Left hindlimb (tissue), 1 donor: ENCODE data around the gene B3GNT7.
"Not testable (repeated sequence)": the region's sequence is repeated elsewhere in the genome, so short reads cannot be mapped to it uniquely, and the experiment has no call there.

Source experiments
- DNase-seq: peaks from one replicate; pipeline ENCODE4 v3.0.0-alpha.2; 2018

B3GNT7 gene

GRCh38 chr2:231386446-231386845 is 9.1 kb upstream of the B3GNT7 start:
- peak; percentile 19 for DNase-seq

DNA sequence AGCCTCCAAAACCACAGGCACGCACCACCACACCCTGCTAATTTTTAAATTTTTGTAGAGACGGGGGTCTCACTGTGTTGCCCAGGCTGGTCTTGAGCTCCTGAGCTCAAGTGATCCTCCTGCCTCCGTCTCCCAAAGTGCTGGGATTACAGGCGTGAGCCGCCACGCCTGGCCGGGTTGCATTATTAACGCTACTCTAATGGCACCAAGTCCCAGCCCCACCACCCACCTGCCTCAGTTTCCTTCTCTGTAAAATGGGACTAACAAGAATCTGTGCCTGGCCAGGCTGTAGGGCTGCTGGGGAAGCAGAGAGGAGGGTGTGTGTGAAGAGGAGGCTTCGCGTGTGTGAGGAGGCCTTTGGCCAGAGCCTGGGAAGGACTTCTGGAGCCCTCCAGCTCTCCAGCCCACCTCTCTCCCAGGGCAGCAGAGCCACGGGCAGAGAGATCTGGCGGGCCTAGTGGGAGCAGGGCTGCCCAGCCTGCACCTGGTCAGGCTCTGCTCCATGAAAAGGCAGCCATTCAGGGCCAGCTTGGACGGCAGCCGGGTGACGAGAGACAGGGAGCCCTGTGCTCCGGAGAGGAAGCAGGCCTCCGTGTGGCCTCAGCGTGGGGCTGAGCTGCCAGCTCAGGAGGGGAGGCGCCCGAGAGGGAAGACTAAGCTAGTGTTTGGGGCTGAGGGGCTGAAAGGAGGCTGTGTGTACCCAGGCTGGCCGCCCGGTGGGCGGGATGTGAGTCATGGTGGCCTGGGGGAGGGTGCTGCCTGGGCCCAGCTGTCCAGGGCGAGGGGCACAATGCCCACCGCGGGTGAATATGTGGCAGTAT is 7.4 kb upstream of the B3GNT7 start:
- peak; percentile 85 for DNase-seq

DNA sequence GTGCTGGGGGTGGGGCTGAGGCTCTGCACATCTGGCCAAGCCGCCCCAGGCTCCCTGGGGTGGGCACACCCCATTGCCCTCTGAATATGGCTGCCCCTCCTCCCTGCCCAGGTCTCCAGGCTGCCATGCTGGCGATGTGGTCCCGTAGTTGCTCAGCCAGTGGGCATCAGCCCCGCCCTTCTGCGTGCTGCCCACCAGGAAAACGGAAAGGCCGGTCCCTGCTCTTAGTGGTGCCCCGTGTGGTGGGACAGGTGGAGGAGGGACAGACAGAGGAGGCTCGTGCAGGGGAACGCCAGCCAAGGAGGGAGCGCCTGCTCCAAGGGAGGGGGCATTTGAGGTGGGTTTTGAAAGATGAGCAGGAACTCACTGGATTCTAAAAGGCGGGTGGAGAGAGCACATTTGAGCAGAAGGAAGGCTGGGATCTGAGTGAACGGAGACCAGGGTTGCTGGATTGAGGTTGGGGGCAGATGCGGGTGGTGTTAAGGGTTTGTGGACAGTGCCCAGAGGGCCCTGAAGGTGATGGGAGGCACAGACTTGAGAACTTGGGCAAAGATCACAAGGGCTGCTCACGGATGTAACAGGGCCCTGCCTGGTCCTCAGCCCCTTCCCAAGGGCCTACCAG is 6.7 kb upstream of the B3GNT7 start:
- no peak for DNase-seq

- no peak for DNase-seq
These were observed 4.8 kb upstream of the B3GNT7 start for GRCh38 chr2:231390667-231391066.

GRCh38 chr2:231391981-231392380 is 3.5 kb upstream of the B3GNT7 start:
- no peak for DNase-seq

DNA sequence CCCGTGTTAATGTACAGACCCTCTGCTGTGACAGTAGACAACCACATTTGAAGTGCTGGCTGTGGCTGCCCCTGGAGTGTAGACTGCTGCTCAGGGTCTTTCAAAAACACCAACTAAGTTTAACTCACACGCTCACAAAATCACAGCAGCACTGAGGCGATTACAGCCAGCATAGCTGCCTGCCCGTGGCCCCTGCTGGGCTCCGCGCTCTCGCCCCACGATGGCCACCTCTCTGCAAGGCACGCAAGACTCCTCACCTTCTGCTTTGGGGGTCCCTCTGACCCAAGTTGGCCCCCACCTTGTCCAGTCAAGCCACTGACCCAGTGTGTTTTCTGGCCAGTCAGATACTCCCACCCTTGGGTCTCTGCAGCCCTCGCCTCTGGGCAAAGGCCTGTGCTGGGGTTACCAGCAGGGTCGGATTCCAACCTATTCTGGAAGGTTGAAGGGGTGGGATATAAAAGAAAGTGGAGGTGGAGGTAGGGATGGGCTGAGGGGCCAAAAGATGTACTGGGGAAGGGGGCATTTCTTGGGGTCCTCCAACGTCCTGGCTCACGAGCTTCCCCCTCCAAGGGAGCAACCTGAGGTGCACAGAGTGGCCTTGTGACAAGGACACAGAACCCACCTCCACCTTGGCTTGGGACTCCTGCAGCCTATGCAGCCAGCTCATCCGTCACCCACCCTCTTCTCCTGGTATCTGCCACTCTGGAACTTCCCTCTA is 2.9 kb upstream of the B3GNT7 start:
- peak; percentile 25 for DNase-seq

GRCh38 chr2:231393149-231394131 is 2.1 kb upstream of the B3GNT7 start:
- peak; percentile 23 for DNase-seq

DNA sequence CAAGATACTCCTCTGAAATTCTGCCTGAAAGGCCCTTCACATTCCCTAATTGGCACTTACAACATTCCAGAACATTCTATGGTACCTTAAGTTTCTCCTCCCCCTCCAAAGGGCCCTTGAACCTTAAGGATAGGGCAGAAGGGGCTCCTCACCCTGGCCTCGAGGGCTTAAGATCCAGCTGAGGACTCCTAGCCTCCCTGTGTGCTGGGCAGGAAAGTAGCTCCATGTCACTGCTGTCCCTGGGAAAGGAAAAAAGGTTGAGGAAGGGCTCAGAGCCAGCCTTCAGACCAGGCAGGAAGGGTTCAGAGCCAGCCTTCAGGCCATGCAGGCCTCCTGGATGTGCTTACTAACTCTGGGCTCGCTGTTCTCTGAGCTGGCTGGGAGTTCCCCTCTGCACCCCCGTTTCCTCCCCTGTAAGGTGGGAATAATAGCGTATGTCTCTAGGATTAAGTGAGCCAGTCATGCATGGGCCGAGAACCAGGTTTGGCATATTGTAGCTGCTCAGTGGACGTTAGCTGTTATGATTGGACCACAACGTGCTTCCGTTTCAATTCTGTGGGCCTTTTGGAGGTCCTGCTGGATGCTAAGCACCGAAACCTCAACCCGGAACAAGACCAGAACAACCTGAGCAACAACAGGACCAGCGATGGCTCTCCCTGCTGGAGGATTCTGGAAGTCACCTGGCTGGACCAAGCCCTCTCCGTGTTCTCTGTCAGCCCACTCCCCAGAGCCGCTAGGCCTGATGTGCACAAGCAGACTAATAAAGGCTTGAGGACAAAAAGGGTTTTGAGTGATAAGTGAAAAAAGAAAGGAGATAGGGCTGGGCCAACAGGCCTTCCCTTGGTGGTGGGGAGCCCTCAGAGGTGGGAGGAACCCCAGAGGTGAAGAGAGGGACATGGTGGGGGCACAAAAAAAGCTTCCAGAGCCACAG is 1.0 kb upstream of the B3GNT7 start:
- peak; percentile 37 for DNase-seq

DNA sequence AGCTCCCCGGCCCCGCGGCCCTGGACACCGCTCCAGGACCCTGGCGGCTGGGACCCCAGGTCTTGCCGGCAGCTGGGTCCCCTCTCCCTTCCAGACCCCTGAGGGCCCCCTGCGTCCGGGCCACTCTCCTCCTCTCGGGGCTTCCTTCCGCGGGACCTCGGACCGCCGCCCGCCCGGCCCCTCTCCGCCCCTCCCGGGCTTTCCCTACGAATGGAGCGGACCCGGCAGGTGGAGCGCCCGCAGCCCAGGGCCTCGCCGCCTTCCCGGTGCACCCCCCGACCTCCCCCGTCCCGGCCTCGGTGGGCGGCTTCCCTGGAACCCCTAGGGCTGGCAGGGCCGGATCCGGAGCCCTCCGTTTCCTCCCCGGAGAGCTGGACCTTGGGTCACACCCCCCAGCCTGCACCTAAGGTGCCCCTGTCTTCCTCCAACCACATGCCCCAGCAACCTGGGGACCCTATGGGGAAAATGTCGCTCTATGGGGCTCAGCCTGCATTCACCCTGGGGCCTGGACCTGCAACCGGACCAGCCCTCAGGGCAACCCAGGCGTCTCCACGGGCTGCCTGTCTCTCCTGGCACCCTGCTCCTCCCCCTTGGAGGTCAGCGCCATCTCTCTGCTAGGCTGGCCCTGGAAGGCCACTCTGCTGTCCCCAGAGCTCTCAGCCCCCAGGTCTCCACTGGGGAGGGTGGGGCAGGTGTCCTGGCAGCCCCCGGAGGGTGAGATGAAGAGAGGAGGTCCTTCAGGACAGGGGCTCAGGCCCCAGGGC is 730 bp downstream of the B3GNT7 start:
- DNase-seq = peak; percentile 35

DNA sequence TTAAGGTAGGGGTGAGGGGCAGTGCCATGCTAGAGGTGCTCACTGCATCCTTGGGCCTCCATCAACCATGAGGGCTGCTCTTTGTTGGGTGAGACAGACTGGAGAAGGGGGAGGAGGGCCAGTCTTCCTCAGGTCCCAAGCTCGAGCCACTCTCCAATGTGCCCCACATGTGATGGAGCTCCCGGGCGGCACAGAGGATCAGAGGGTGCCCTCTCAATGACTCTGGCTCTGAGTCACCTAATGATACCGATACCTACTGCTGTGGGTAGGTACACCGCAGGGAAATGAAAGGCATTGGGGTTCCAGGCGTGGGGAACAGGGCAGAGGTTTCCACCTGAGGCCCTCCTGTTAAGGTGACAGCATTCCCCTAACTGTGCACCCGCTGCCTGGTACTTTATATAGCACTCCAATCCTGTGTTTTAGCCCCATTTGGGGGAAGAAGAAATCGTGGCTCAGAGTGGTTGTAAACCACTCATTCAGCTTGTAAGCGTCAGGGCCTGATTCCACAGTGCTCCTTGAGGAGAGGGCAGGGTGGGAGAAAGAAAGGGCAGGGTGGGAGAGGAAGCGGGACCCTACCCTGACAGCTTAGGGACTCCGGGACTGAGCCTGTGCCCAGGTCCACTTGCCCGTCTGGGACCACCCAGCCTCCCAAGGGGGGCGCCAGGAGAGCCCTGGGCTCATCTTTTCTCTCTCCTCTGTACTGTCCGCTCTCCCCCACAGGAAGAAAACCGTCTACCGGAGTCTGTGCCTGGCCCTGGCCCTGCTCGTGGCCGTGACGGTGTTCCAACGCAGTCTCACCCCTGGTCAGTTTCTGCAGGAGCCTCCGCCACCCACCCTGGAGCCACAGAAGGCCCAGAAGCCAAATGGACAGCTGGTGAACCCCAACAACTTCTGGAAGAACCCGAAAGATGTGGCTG is 1.8 kb downstream of the B3GNT7 start:
- peak; percentile 26 for DNase-seq

GRCh38 chr2:231397928-231398294 is 2.4 kb downstream of the B3GNT7 start:
- no peak for DNase-seq

DNA sequence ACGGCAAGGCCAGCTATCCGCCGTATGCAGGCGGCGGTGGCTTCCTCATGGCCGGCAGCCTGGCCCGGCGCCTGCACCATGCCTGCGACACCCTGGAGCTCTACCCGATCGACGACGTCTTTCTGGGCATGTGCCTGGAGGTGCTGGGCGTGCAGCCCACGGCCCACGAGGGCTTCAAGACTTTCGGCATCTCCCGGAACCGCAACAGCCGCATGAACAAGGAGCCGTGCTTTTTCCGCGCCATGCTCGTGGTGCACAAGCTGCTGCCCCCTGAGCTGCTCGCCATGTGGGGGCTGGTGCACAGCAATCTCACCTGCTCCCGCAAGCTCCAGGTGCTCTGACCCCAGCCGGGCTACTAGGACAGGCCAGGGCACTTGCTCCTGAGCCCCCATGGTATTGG is 3.1 kb downstream of the B3GNT7 start:
- no peak for DNase-seq

DNA sequence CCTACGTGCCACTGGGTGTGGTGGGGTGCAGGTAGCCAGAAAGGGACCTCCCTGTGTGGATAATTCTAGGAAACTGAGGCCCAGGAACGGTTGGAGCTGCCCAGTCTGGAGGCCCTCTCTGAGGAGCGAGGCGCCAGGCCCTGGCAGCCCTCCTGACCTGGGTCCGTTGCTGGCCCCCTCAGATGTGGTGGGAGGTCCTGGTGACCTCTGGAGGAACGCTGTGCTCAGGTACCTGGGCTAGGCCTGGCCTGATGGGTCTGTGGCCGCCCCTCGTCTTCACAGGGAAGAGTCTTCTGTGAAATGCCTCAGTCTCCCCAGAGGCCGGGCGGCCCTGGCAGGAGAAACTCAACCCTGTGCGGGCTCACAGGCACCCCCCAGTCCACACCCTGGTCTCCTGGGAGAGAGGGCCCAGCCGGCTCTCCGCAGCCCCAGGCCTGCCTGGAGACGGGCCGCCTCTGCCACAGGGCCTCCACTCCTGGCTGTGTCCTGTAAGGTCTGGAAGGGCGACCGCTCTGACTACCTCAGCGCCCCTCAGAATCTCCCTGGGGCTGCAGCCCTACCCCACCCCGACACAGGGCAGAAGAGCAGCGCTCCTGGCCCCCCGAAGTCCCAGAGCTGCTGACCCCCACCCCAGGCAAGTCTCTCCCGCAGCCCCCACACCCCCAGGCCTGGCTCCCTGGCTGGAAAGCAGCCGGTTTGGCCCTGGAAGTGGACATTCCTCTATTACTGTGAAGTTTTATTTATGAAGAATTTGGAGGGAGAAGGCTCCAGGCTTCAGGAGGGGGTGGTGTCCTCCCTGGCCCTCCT is 3.7 kb downstream of the B3GNT7 start:
- no peak for DNase-seq

- DNase-seq = no peak
These were observed 4.6 kb downstream of the B3GNT7 start for GRCh38 chr2:231399853-231400680.

GRCh38 chr2:231400681-231401080 is 5.2 kb downstream of the B3GNT7 start:
- DNase-seq = not testable (repeated sequence)

DNA sequence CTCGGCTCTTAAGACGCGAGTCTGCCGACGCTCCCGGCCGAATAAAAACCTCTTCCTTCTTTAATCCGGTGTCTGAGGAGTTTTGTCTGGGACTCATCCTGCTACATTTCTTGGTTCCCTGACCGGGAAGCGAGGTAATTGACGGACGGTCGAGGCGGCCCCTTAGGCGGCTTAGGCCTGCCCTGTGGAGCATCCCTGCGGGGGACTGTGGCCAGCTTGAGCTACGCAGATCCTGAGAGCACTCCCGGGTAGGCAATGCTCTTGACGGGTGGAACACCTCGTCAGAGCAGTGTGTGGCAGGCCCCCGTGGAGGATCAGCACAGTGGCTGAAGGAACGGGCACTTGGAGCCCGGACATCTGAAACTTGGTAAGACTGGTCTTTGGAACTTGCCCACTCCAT is 5.6 kb downstream of the B3GNT7 start:
- not testable (repeated sequence) for DNase-seq

DNA sequence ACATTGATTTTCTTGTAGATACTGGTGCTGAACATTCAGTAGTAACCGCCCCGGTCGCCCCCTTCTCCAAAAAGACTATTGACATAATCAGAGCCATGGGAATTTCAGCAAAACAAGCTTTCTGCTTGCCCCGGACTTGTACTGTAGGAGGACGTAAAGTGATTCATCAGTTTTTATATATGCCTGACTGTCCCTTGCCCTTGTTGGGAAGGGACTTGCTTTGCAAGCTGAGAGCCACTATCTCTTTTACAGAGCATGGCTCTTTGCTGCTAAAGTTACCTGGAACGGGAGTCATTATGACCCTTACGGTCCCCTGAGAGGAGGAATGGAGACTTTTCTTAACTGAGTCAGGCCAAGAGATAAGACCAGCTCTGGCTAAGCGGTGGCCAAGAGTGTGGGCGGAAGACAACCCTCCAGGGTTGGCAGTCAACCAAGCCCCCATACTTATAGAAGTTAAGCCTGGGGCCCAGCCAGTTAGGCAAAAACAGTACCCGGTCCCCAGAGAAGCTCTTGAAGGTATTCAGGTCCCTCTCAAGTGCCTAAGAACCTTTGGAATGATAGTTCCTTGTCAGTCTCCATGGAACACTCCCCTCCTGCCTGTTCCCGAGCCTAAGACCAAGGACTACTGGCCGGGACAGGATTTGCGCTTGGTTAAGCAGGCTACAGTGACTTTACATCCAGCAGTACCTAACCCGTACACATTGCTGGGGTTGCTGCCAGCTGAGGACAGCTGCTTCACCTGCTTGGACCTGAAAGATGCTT is 8.1 kb downstream of the B3GNT7 start:
- DNase-seq = not testable (repeated sequence)
